SK-N-SH (cell line): ENCODE measurements around the gene DNAJA2. TPM values are rescaled to one million over a fixed set of nuclear protein-coding genes. Genes with fewer than 3 reads are reported as not detected.

ENCODE experiments used
- CTCF ChIA-PET: fragments of 300-600, 350-600 bp; formaldehyde crosslinking; extraction: SDS; loops from one replicate; lab custom pipeline; 2021; lab: Yijun Ruan, JAX
- POLR2A ChIA-PET: fragments of 350-600 bp; sonication (Branson Sonifier 250); formaldehyde crosslinking; extraction: SDS; loops from one replicate; lab custom pipeline; 2020; ENCODE audit warnings: antibody characterized with exemption, inconsistent platforms; lab: Yijun Ruan, JAX
- DNase-seq: peaks from one replicate; pipeline ENCODE4 v3.0.0; 2012
- H2AFZ ChIP-seq: fragments of 200-600 bp; sonication (generic); 2 replicates; pipeline ENCODE4 v1.8.1; 2016; ENCODE audit warnings: antibody characterized with exemption, mild to moderate bottlenecking, low read depth
- H3F3A ChIP-seq: fragments of 200-600 bp; sonication (generic); replicated peaks from 2 replicates; pipeline ENCODE3; 2016; ENCODE audit warnings: antibody characterized with exemption, mild to moderate bottlenecking; ENCODE audit not compliant: insufficient read depth
- H3K27ac ChIP-seq, 2 experiments: fragments of 200-500 bp in 1 of 2; fragments of 200-600 bp in 1 of 2; sonication (Bioruptor generic) in 1 of 2; sonication (generic), shearing (Covaris generic) in 1 of 2; 2 replicates each; pipeline versions ENCODE4 v1.5.1 to v1.6.1; 2014 to 2016; ENCODE audit warnings: low read depth in 2 of 2, inconsistent platforms in 1 of 2, low read length in 1 of 2, mild to moderate bottlenecking in 1 of 2, mixed read lengths in 1 of 2
- H3K27me3 ChIP-seq: fragments of 200-600 bp; sonication (generic), shearing (Covaris generic); 2 replicates; pipeline ENCODE4 v1.6.1; 2016; ENCODE audit warnings: mixed run types; ENCODE audit not compliant: insufficient read depth
- H3K36me3 ChIP-seq, 2 experiments: fragments of 200-500 bp in 1 of 2; fragments of 200-600 bp in 1 of 2; sonication (Bioruptor generic) in 1 of 2; sonication (generic) in 1 of 2; replicated peaks in 1 of 2; 2 replicates each; pipeline versions ENCODE3 to v1.5.1; 2014 to 2016; ENCODE audit warnings: low read length in 1 of 2, mild to moderate bottlenecking in 1 of 2; ENCODE audit not compliant: insufficient read depth in 2 of 2, control insufficient read depth in 1 of 2
- H3K4me1 ChIP-seq, 2 experiments: fragments of 200-500 bp in 1 of 2; fragments of 200-600 bp in 1 of 2; sonication (Bioruptor generic) in 1 of 2; sonication (generic), shearing (Covaris generic) in 1 of 2; 2 replicates each; pipeline versions ENCODE4 v1.5.1 to v1.6.1; 2014 to 2016; ENCODE audit warnings: low read depth in 1 of 2, low read length in 1 of 2, mixed run types in 1 of 2; ENCODE audit not compliant: insufficient read depth in 2 of 2, control insufficient read depth in 1 of 2
- H3K4me2 ChIP-seq: fragments of 200-600 bp; sonication (generic), shearing (Covaris generic); 2 replicates; pipeline ENCODE4 v1.6.1; 2017; ENCODE audit warnings: mixed run types
- H3K4me3 ChIP-seq, 2 experiments: fragments of 200-500 bp in 1 of 2; fragments of 200-600 bp in 1 of 2; sonication (Bioruptor generic) in 1 of 2; sonication (generic), shearing (Covaris generic) in 1 of 2; 2 replicates each; pipeline versions ENCODE4 v1.5.1 to v1.8.1; 2014 to 2016; ENCODE audit warnings: low read depth in 2 of 2, inconsistent platforms in 1 of 2, low read length in 1 of 2, mild to moderate bottlenecking in 1 of 2, mixed read lengths in 1 of 2, moderate library complexity in 1 of 2
- H3K79me2 ChIP-seq: fragments of 200-600 bp; sonication (generic); 2 replicates; pipeline ENCODE4 v1.8.1; 2017; ENCODE audit warnings: mild to moderate bottlenecking; ENCODE audit not compliant: insufficient read depth
- H3K9ac ChIP-seq: fragments of 200-600 bp; sonication (generic); 2 replicates; pipeline ENCODE4 v1.6.1; 2017; ENCODE audit warnings: mixed run types
- H3K9me2 ChIP-seq: fragments of 200-600 bp; sonication (generic); 2 replicates; pipeline ENCODE4 v1.6.1; 2017; ENCODE audit warnings: mixed run types
- H3K9me3 ChIP-seq: fragments of 200-600 bp; sonication (generic); 2 replicates; pipeline ENCODE4 v1.6.1; 2017; ENCODE audit warnings: mixed run types, mild to moderate bottlenecking, moderate library complexity
- H4K20me1 ChIP-seq: fragments of 200-600 bp; sonication (generic); 2 replicates; pipeline ENCODE4 v1.6.1; 2017; ENCODE audit warnings: mild to moderate bottlenecking, mixed run types; ENCODE audit not compliant: insufficient read depth
- CHD2 ChIP-seq: fragments of 150-350 bp; IDR thresholded peaks from 2 replicates; pipeline ENCODE4 v1.6.1; 2018; ENCODE audit warnings: low read length; ENCODE audit not compliant: partially characterized antibody
- CTCF ChIP-seq: fragments of 200-600 bp; sonication (generic); IDR thresholded peaks from 2 replicates; pipeline ENCODE4 v1.6.1; 2017; ENCODE audit warnings: antibody characterized with exemption, mild to moderate bottlenecking, moderate library complexity
- ELF1 ChIP-seq: IDR thresholded peaks from 2 replicates; pipeline ENCODE4 v1.4.0; 2012
- FOSL2 ChIP-seq: IDR thresholded peaks from 2 replicates; pipeline ENCODE4 v1.4.0; 2012; ENCODE audit warnings: low read depth, mild to moderate bottlenecking, moderate library complexity, borderline replicate concordance
- FOXJ3 ChIP-seq: sonication (generic); formaldehyde crosslinking; IDR thresholded peaks from 2 replicates; pipeline ENCODE4 v1.5.1; 2020; ENCODE audit warnings: mild to moderate bottlenecking, missing genetic modification reagents
- FOXM1 ChIP-seq: IDR thresholded peaks from 2 replicates; pipeline ENCODE4 v1.4.0; 2012; ENCODE audit warnings: low read depth, mild to moderate bottlenecking
- GABPA ChIP-seq: IDR thresholded peaks from 2 replicates; pipeline ENCODE4 v1.4.0; 2012; ENCODE audit warnings: low read depth, mild to moderate bottlenecking
- GATA2 ChIP-seq: sonication (generic); formaldehyde crosslinking; IDR thresholded peaks from 2 replicates; pipeline ENCODE4 v1.5.0; 2020; ENCODE audit warnings: mild to moderate bottlenecking, missing genetic modification reagents
- JUND ChIP-seq: IDR thresholded peaks from 2 replicates; pipeline ENCODE4 v1.4.0; 2012
- MEF2A ChIP-seq: IDR thresholded peaks from 2 replicates; pipeline ENCODE4 v1.4.0; 2012; ENCODE audit warnings: low read depth, borderline replicate concordance
- MXI1 ChIP-seq: IDR thresholded peaks from 2 replicates; pipeline ENCODE4 v1.6.1; 2012; ENCODE audit warnings: mild to moderate bottlenecking, low read depth, low read length, improper control_type of control experiment
- NFIC ChIP-seq: IDR thresholded peaks from 2 replicates; pipeline ENCODE4 v1.4.0; 2012; ENCODE audit warnings: borderline replicate concordance
- NRF1 ChIP-seq: IDR thresholded peaks from 2 replicates; pipeline ENCODE4 v1.6.1; 2012; ENCODE audit warnings: low read depth, mild to moderate bottlenecking, low read length
- POLR2AphosphoS5 ChIP-seq: IDR thresholded peaks from 2 replicates; pipeline ENCODE4 v1.6.1; 2012; ENCODE audit warnings: low read depth, low read length
- RAD21 ChIP-seq: IDR thresholded peaks from 2 replicates; pipeline ENCODE4 v1.6.1; 2012; ENCODE audit warnings: mild to moderate bottlenecking, low read length
- RCOR1 ChIP-seq: fragments of 150-350 bp; IDR thresholded peaks from 2 replicates; pipeline ENCODE4 v1.6.1; 2017; ENCODE audit warnings: antibody characterized with exemption, low read length
- RFX5 ChIP-seq: IDR thresholded peaks from 2 replicates; pipeline ENCODE4 v1.6.1; 2012; ENCODE audit warnings: mild to moderate bottlenecking, improper control_type of control experiment, low read length
- RXRA ChIP-seq: IDR thresholded peaks from 2 replicates; pipeline ENCODE4 v1.4.0; 2012; ENCODE audit warnings: low read depth, mild to moderate bottlenecking, borderline replicate concordance
- SMC3 ChIP-seq: IDR thresholded peaks from 2 replicates; pipeline ENCODE4 v1.6.1; 2012; ENCODE audit warnings: low read depth, low read length, improper control_type of control experiment
- TAF1 ChIP-seq: IDR thresholded peaks from 2 replicates; pipeline ENCODE4 v1.6.1; 2012; ENCODE audit warnings: low read depth, mild to moderate bottlenecking, low read length, moderate library complexity, borderline replicate concordance
- TCF12 ChIP-seq: IDR thresholded peaks from 2 replicates; pipeline ENCODE4 v1.4.0; 2012
- TEAD4 ChIP-seq: IDR thresholded peaks from 2 replicates; pipeline ENCODE4 v1.4.0; 2012; ENCODE audit warnings: mild to moderate bottlenecking, borderline replicate concordance; ENCODE audit not compliant: insufficient read depth
- USF1 ChIP-seq: IDR thresholded peaks from 2 replicates; pipeline ENCODE4 v1.4.0; 2012; ENCODE audit warnings: low read depth, borderline replicate concordance
- whole genome bisulfite sequencing: methylation state at CpG from one replicate; pipeline ENCODE4 v1.1.6; 2017; ENCODE audit warnings: low lambda C conversion rate; 5-methylcytosine and 5-hydroxymethylcytosine counted together
- polyA plus RNA-seq, 3 experiments: library from polyadenylated mRNA; depleted of rRNA; stranded (reverse); fragments of >200 nt; gene quantifications; 2 replicates each; pipeline ENCODE4 v1.2.3, GENCODE V29; 2012
- TF ChIP-seq, protein P1 (sequence below): fragments of 150-350 bp; IDR thresholded peaks from 2 replicates; pipeline ENCODE4 v1.6.1; 2016; ENCODE audit warnings: mild to moderate bottlenecking, low read depth, low read length

The DNAJA2 gene
- polyA plus RNA-seq, 1 of the 3 experiments (the other 2 are of a cell fraction), result 9.7 TPM

DNA sequence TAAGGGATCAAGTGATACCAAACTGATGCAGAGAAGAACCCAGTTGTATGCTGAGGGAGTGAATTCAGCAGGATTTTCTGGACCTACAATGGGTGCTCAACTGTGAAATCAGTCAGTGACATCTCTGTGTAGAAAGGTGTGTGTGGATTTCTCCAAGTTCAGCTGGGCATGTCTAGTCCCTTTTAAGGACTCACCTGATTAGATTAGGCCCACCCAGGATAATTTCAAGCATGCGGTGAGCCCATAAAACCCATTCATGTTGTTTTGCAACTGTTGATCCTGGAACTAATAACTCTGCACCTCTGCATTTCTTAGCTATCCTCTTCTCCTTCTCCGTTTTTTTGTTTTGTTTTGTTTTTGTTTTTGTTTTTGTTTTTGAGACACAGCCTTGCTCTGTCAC is 35.1 kb upstream of the DNAJA2 start:
- H3K27ac ChIP-seq, result no peak overlapping the region
- no peak overlapping the region for H2AFZ ChIP-seq
- H3K9me3 ChIP-seq, result no peaks in the 10 kb centered on the region
- no peaks in the 10 kb centered on the region for H3F3A ChIP-seq
- no peaks in the 10 kb centered on the region for H3K4me1 ChIP-seq
- no peak for DNase-seq
- 76% methylated on average over 2 of the region's 2 CpGs for WGBS
- no peaks in the 10 kb centered on the region for H3K79me2 ChIP-seq
- no peaks in the 10 kb centered on the region for H4K20me1 ChIP-seq
- ChIA-PET POLR2A (no interaction called here), CTCF (no interaction called here)
- no peaks in the 10 kb centered on the region for H3K36me3 ChIP-seq
- no peak overlapping the region for H3K4me3 ChIP-seq
- no peaks in the 10 kb centered on the region for H3K9me2 ChIP-seq
- H3K4me2 ChIP-seq, result no peak overlapping the region
- H3K27me3 ChIP-seq, result no peaks in the 10 kb centered on the region
- TF ChIP-seq NFIC (no peak), FOXJ3 (CRISPR knock-in tag) (no peak), MEF2A (no peak), JUND (no peak), FOXM1 (no peak), GATA2 (no peak), USF1 (no peak), ELF1 (no peak), MXI1 (no peak), RFX5 (no peak), SMC3 (no peak)
- H3K9ac ChIP-seq, result no peak overlapping the region

DNA sequence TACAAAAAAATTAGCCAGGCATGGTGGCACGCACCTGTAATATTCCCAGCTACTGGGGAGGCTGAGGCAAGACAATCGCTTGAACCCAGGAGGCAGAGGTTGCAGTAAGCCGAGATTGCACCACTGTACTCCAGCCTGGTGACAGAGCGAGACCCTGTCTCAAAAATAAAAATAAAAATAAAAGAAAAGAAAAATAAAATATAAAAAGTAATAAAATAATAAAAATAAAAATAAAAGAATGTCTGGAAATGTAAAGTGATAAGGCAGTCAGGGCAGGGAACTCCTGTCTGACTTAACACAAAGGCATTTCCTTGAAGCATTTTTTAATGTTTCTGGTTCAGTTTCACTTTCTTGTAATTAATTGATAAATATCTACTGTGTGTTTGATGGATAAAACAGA is 34.7 kb upstream of the DNAJA2 start:
- WGBS, result 85% methylated on average over 4 of the region's 4 CpGs
- CTCF ChIA-PET, result no interaction called here

More for the DNA sequence above, 34.7 kb upstream of the DNAJA2 start:
- no peak overlapping the region for H2AFZ ChIP-seq
- H3K9me2 ChIP-seq, result no peaks in the 10 kb centered on the region
- TF ChIP-seq RCOR1 (no peak), TAF1 (no peak), TEAD4 (no peak), FOXJ3 (CRISPR knock-in tag) (no peak), CHD2 (no peak), RAD21 (no peak), POLR2AphosphoS5 (no peak), NRF1 (no peak), FOSL2 (no peak), RXRA (no peak), GABPA (no peak), TCF12 (no peak), MXI1 (no peak), CTCF (no peak), FOXM1 (no peak)
- TF ChIP-seq, protein P1, sequence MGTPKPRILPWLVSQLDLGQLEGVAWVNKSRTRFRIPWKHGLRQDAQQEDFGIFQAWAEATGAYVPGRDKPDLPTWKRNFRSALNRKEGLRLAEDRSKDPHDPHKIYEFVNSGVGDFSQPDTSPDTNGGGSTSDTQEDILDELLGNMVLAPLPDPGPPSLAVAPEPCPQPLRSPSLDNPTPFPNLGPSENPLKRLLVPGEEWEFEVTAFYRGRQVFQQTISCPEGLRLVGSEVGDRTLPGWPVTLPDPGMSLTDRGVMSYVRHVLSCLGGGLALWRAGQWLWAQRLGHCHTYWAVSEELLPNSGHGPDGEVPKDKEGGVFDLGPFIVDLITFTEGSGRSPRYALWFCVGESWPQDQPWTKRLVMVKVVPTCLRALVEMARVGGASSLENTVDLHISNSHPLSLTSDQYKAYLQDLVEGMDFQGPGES, result no peak
- H3K27me3 ChIP-seq, result no peaks in the 10 kb centered on the region
- POLR2A ChIA-PET, result no interaction called here
- H3K9me3 ChIP-seq, result no peaks in the 10 kb centered on the region
- H3K36me3 ChIP-seq, result no peaks in the 10 kb centered on the region
- no peak for DNase-seq
- H3F3A ChIP-seq, result no peaks in the 10 kb centered on the region
- H3K4me2 ChIP-seq, result no peak overlapping the region
- no peaks in the 10 kb centered on the region for H3K4me1 ChIP-seq
- no peak overlapping the region for H3K27ac ChIP-seq
- no peaks in the 10 kb centered on the region for H3K79me2 ChIP-seq
- H4K20me1 ChIP-seq, result no peaks in the 10 kb centered on the region
- H3K9ac ChIP-seq, result no peak overlapping the region
- H3K4me3 ChIP-seq, result no peak overlapping the region
